IPS DF 19.7 (cell line): ENCODE measurements around the gene SH3TC2.

Source experiments
- DNase-seq: peaks from one replicate; pipeline ENCODE4 v3.0.0-alpha.2; 2013; ENCODE audit warnings: low read depth, low spot score

SH3TC2 gene

DNA sequence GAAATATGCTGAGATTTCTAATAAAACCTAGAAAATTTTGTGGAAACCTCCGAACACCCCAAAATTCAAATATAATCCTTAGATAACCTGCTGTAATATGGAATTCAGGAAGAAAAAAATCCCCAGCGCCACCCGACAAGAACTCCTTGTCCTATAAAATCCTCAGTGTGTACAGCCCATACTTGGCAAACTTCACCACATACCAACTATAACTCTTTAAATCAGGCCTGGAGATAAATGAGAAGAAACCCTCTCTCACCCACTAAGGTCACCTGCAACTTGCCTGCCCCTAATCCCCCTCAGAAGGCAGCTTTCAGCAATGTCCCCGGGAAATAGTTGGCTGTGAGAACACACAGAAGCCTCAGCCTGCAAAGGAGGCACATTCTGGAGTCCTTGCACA, 90.5 kb downstream of the SH3TC2 start:
- DNase-seq = no peak

DNA sequence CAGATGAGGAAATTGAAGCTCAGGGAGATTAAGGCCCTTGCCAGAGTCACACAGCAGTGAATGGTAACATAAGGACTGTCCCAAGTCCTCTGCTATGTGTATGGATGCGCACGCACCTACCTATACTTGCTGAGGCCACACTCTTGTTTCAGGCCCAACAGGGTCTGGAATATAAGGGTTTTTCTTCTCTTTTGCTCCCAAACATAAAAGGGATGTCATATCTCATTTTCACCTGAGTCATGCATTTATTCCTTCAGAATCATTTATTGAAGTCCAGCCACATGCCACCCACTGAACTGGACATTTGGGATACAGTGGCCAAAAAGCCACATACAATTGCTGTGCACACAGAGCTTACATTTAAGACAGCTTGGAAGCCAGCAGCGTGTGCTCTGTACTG, 92.0 kb downstream of the SH3TC2 start:
- DNase-seq = no peak

DNA sequence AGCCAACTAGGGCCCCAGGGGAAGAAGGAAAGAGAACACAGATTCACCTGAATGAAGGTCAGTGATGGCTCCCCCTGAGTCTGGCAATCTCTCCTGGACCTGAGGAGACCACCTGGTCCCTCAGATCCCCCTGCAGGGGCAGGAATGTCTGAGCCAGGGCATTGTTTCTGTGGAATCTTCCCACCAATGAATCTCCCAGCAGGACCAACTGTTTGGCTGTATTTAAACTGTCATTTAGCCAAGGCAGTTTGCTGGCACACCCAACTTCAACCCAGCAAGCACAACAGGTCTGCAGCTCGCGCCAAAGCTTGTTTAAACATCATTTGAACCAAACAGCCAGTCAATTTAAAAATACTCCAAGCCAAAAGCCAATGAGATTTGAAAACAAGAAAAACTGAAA, 92.6 kb downstream of the SH3TC2 start:
- DNase-seq = no peak

- no peak for DNase-seq
Measured at GRCh38 chr5:148969291-148969690, 93.6 kb downstream of the SH3TC2 start.

DNA sequence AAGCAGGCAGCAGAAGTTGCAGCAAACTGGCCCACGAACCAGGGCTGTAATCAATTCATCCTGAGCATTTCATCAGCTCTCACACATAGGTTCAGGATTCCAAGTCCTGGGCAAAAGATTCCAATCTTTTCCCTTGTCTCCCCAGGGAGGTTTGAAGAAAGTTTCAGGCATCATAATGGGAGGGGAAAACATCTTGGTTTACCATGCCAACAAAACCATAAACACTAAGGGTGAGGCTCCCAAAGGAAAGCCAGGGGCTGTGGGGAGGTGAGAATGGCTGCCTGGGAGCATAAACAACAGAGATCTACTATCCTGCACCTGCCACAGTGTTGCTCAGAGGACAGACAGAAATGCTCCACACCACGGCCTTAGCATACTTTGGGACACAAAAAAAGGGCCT, 94.6 kb downstream of the SH3TC2 start:
- no peak for DNase-seq

- DNase-seq = no peak
Measured at GRCh38 chr5:148967783-148968182, 95.1 kb downstream of the SH3TC2 start.

DNA sequence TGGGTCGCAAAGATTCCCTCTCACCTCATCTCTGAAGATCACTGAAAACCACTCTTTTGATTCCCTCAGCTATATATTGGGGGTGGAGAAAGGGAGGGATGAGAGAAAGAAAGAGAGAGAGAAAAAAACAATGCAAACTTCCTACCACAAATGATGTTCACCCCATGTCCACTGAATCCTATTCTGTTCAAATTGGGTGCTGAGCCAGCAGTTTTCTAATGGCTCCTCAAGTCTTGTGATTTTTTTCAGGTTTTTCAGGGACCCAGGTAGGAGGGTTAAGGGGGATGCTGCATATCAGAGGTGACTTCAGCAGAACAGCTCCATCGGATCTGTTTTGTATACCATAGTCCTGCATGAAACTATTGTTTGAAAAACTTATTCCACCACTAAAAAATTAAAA, 95.9 kb downstream of the SH3TC2 start:
- no peak for DNase-seq

GRCh38 chr5:148966348-148966747, 96.5 kb downstream of the SH3TC2 start:
- no peak for DNase-seq

GRCh38 chr5:148965511-148966265, 97.2 kb downstream of the SH3TC2 start:
- DNase-seq = no peak

GRCh38 chr5:148963664-148964063, 99.2 kb downstream of the SH3TC2 start:
- DNase-seq = no peak

GRCh38 chr5:148962761-148963324, 100.0 kb downstream of the SH3TC2 start:
- no peak for DNase-seq

GRCh38 chr5:148962200-148962550, 100.7 kb downstream of the SH3TC2 start:
- DNase-seq = no peak

- no peak for DNase-seq
Measured at GRCh38 chr5:148961261-148962199, 101.3 kb downstream of the SH3TC2 start.

- no peak for DNase-seq
Measured at GRCh38 chr5:148960070-148960769, 102.6 kb downstream of the SH3TC2 start.

- DNase-seq = no peak
Measured at GRCh38 chr5:148957591-148958202, 105.2 kb downstream of the SH3TC2 start.

- peak; percentile 72 for DNase-seq
Measured at GRCh38 chr5:148956477-148957385, 106.1 kb downstream of the SH3TC2 start.
